ENCODE data around the gene GNG7. TPM values are rescaled to one million over a fixed set of nuclear protein-coding genes. Genes with fewer than 3 reads are reported as not detected.

GNG7 gene
- total RNA-seq, 1 experiment from 2014 or later = 7.7 TPM

GRCh38 chr19:2517881-2518601, 184.5 kb downstream of the GNG7 start:
- no peaks in the 10 kb centered on the region; a peak in 1 of 5 replicates for H3K9me3 Mint-ChIP-seq
- peaks cover 0 to 4% (median 0%) of the 10 kb centered on the region in 3 experiments; a peak in 1 of 7 replicates for H3K36me3 Mint-ChIP-seq (ENCODE audit: insufficient read depth in 1 of 3, low read depth in 3 of 3)
- Histone ChIP-seq H2BK20ac (ENCODE audit: low read depth, low read length, poor library complexity, severe bottlenecking) (no peak overlapping the region), H4K91ac (ENCODE audit: insufficient read length, low read depth, low read length) (no peak overlapping the region), H3K56ac (ENCODE audit: insufficient read length, low read depth, low read length) (no peak overlapping the region), H4K20me1 (ENCODE audit: control insufficient read depth, insufficient read depth, insufficient read length) (no peaks in the 10 kb centered on the region), H3K27me3 (ENCODE audit: insufficient read depth, low read length) (no peaks in the 10 kb centered on the region), H2AFZ (ENCODE audit: low read length) (no peak overlapping the region), H2AK5ac (ENCODE audit: insufficient read length, low read length) (no peak overlapping the region), H3K23ac (ENCODE audit: insufficient read length, low read depth, low read length) (no peak overlapping the region), H2BK12ac (ENCODE audit: insufficient read length, low read depth, low read length) (no peak overlapping the region), H3K4ac (ENCODE audit: low read depth, low read length) (no peak overlapping the region), H3K27ac (ENCODE audit: insufficient read length, low read depth, low read length) (no peak overlapping the region), H2BK15ac (ENCODE audit: low read depth, low read length) (no peak overlapping the region), H3T11ph (ENCODE audit: low read length) (no peak overlapping the region), H3K23me2 (ENCODE audit: insufficient read length, low read depth, low read length, poor library complexity, severe bottlenecking) (no peaks in the 10 kb centered on the region), H3K4me2 (ENCODE audit: insufficient read depth, insufficient read length, low read length) (no peak overlapping the region), H3K4me1 (ENCODE audit: insufficient read depth, low read length) (no peaks in the 10 kb centered on the region), H4K8ac (replicated peaks; ENCODE audit: insufficient read length, low read depth, low read length) (no peak overlapping the region), H4K5ac (ENCODE audit: insufficient read length, low read depth, low read length) (no peak overlapping the region), H3K18ac (ENCODE audit: insufficient read length, low read depth, low read length) (no peak overlapping the region), H2BK120ac (ENCODE audit: low read depth, low read length, poor library complexity, severe bottlenecking) (no peak overlapping the region), H3K9ac (ENCODE audit: extremely low read depth, insufficient read length, low read length) (no peak overlapping the region), H3K79me2 (ENCODE audit: insufficient read depth, low read length) (no peaks in the 10 kb centered on the region), H3K79me1 (ENCODE audit: insufficient read depth, low read depth, low read length, poor library complexity, severe bottlenecking) (no peaks in the 10 kb centered on the region), H2BK5ac (ENCODE audit: insufficient read length, low read length) (no peak overlapping the region), H3K9me3 (ENCODE audit: control insufficient read depth, low read depth, low read length) (no peaks in the 10 kb centered on the region), H3K14ac (ENCODE audit: insufficient read depth, low read length) (no peak overlapping the region; the same call in 1 of the 2 replicates)
- no peak for DNase-seq
- TF ChIP-seq CTCF (conservative IDR thresholded peaks at IDR 0.05) = no peak
- H3K27me3 Mint-ChIP-seq (ENCODE audit: low read depth) = no peaks in the 10 kb centered on the region
- no peak overlapping the region for H3K4me3 Mint-ChIP-seq
- H3K27ac Mint-ChIP-seq = no peak overlapping the region
- peaks cover 0 to 16% of the 10 kb centered on the region in 2 experiments; a peak in 3 of 4 replicates for H3K4me1 Mint-ChIP-seq
- no CpG with 5 or more reads among the region's 35 CpGs for WGBS (ENCODE audit: extremely low coverage, insufficient read length, low lambda C conversion rate)
